GM12878 (cell line): ENCODE results near the gene DESI1.

ENCODE experiments used
- CREB1 ChIP-seq: IDR thresholded peaks from 2 replicates; pipeline ENCODE4 v1.6.1; 2012; ENCODE audit warnings: low read depth, mild to moderate bottlenecking, inconsistent platforms
- EZH2 ChIP-seq: IDR thresholded peaks from 2 replicates; pipeline ENCODE4 v1.6.1; 2012; ENCODE audit warnings: low read depth, mild to moderate bottlenecking, control low read depth, inconsistent platforms, low read length, borderline replicate concordance; ENCODE audit not compliant: control insufficient read depth
- HDAC6 ChIP-seq: fragments of 200-600 bp; sonication (generic); IDR thresholded peaks from one replicate; pipeline ENCODE4 v1.8.0; 2017; ENCODE audit warnings: antibody characterized with exemption; ENCODE audit not compliant: unreplicated experiment
- POLR2AphosphoS5 ChIP-seq: IDR thresholded peaks from 2 replicates; pipeline ENCODE4 v1.6.1; 2011; ENCODE audit warnings: mild to moderate bottlenecking, low read length, inconsistent platforms
- RFX5 ChIP-seq: IDR thresholded peaks from 2 replicates; pipeline ENCODE4 v1.6.1; 2011; ENCODE audit warnings: low read depth, low read length, improper control_type of control experiment
- WRNIP1 ChIP-seq: IDR thresholded peaks from 2 replicates; pipeline ENCODE4 v1.6.1; 2011; ENCODE audit warnings: low read depth, low read length, improper control_type of control experiment, borderline replicate concordance
- TF ChIP-seq, protein P1 (sequence below): IDR thresholded peaks from 2 replicates; pipeline ENCODE4 v1.6.1; 2012; ENCODE audit warnings: low read depth, low read length, improper control_type of control experiment
- TF ChIP-seq, protein P2 (sequence below), 3 experiments: IDR thresholded peaks in 2 of 3; conservative IDR thresholded peaks in 1 of 3; 2 replicates each; pipeline ENCODE4 v1.5.1; 2011; ENCODE audit warnings: low read depth in 3 of 3, low read length in 3 of 3, mild to moderate bottlenecking in 3 of 3, control low read depth in 2 of 3, moderate library complexity in 2 of 3, inconsistent platforms in 1 of 3, mixed read lengths in 1 of 3; ENCODE audit not compliant: control insufficient read depth in 2 of 3, insufficient read depth in 1 of 3; ENCODE audit errors: extremely low read depth in 1 of 3
- TF ChIP-seq, protein P3 (sequence below): IDR thresholded peaks from 2 replicates; pipeline ENCODE4 v1.6.1; 2011; ENCODE audit warnings: low read depth, low read length, improper control_type of control experiment, borderline replicate concordance

DNA sequence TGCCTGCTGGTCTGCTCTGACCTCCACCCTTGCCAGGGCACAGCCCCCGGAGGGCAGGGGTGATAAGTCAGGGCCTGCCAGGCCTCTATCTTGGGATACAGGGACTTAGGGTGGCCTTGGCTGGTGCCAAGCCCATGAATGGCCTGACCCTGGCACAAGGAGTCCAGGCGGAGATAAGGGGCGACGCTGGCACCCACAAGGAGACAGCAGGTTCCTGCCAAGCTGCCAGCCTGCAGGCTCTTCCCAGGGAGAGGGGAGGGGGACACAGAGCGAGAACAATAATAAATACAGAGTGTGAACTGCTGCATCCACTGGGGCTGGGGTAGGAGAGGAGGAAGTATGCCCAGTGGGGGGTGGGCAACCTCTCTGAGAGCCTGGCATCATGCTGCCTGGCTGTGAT lies 59.1 kb downstream of the DESI1 start:
- TF ChIP-seq RFX5 (no peak), WRNIP1 (no peak), POLR2AphosphoS5 (no peak), HDAC6 (no peak), EZH2 (no peak), CREB1 (no peak)
- TF ChIP-seq, protein P1, sequence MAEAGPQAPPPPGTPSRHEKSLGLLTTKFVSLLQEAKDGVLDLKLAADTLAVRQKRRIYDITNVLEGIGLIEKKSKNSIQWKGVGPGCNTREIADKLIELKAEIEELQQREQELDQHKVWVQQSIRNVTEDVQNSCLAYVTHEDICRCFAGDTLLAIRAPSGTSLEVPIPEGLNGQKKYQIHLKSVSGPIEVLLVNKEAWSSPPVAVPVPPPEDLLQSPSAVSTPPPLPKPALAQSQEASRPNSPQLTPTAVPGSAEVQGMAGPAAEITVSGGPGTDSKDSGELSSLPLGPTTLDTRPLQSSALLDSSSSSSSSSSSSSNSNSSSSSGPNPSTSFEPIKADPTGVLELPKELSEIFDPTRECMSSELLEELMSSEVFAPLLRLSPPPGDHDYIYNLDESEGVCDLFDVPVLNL, result no peak
- TF ChIP-seq, protein P2, sequence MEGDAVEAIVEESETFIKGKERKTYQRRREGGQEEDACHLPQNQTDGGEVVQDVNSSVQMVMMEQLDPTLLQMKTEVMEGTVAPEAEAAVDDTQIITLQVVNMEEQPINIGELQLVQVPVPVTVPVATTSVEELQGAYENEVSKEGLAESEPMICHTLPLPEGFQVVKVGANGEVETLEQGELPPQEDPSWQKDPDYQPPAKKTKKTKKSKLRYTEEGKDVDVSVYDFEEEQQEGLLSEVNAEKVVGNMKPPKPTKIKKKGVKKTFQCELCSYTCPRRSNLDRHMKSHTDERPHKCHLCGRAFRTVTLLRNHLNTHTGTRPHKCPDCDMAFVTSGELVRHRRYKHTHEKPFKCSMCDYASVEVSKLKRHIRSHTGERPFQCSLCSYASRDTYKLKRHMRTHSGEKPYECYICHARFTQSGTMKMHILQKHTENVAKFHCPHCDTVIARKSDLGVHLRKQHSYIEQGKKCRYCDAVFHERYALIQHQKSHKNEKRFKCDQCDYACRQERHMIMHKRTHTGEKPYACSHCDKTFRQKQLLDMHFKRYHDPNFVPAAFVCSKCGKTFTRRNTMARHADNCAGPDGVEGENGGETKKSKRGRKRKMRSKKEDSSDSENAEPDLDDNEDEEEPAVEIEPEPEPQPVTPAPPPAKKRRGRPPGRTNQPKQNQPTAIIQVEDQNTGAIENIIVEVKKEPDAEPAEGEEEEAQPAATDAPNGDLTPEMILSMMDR (IDR thresholded peaks at IDR 0.05 in 2 of 3, conservative IDR thresholded peaks at IDR 0.05 in 1 of 3; ENCODE audit: control insufficient read depth in 2 of 3, extremely low read depth in 1 of 3, insufficient read depth in 1 of 3, low read depth in 3 of 3, low read length in 3 of 3), result no peak
- TF ChIP-seq, protein P3, sequence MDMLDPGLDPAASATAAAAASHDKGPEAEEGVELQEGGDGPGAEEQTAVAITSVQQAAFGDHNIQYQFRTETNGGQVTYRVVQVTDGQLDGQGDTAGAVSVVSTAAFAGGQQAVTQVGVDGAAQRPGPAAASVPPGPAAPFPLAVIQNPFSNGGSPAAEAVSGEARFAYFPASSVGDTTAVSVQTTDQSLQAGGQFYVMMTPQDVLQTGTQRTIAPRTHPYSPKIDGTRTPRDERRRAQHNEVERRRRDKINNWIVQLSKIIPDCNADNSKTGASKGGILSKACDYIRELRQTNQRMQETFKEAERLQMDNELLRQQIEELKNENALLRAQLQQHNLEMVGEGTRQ, result no peak
